GM23338 (cell line): ENCODE measurements around the gene BAZ1B. TPM values are rescaled to one million over a fixed set of nuclear protein-coding genes. Genes with fewer than 3 reads are reported as not detected.

ENCODE experiments used
- ATAC-seq: fragments of 200-7000 bp; cut with Tn5 transposase; 3 replicates; pipeline ENCODE4 v1.9.1; 2020
- DNase-seq: peaks from one replicate; pipeline ENCODE4 v3.0.0-alpha.2; 2015; ENCODE audit warnings: low spot score
- H2AFZ ChIP-seq: fragments of 200-600 bp; sonication (generic); 2 replicates; pipeline ENCODE4 v1.8.0; 2016; ENCODE audit warnings: antibody characterized with exemption, mild to moderate bottlenecking, moderate library complexity
- H3F3A ChIP-seq: fragments of 200-600 bp; sonication (generic); replicated peaks from 2 replicates; pipeline ENCODE4 v1.8.0; 2017; ENCODE audit warnings: antibody characterized with exemption, mixed run types, low read depth
- H3K27ac ChIP-seq: fragments of 200-600 bp; sonication (generic); 2 replicates; pipeline ENCODE4 v1.6.1; 2016; ENCODE audit warnings: low read depth
- H3K27me3 ChIP-seq: fragments of 200-600 bp; sonication (generic); 2 replicates; pipeline ENCODE4 v1.8.0; 2016; ENCODE audit warnings: mild to moderate bottlenecking, mixed run types, moderate library complexity; ENCODE audit not compliant: insufficient read depth
- H3K36me3 ChIP-seq: fragments of 200-600 bp; sonication (generic); 2 replicates; pipeline ENCODE4 v1.8.0; 2016; ENCODE audit warnings: mild to moderate bottlenecking; ENCODE audit not compliant: insufficient read depth
- H3K4me1 ChIP-seq: fragments of 200-600 bp; sonication (generic); 2 replicates; pipeline ENCODE4 v1.8.0; 2016; ENCODE audit warnings: mild to moderate bottlenecking, moderate library complexity; ENCODE audit not compliant: insufficient read depth
- H3K4me2 ChIP-seq: fragments of 200-600 bp; sonication (generic); 2 replicates; pipeline ENCODE4 v1.7.1; 2017; ENCODE audit warnings: mixed run types
- H3K4me3 ChIP-seq: fragments of 200-600 bp; sonication (generic); 2 replicates; pipeline ENCODE4 v1.6.1; 2016; ENCODE audit warnings: mixed run types
- H3K79me2 ChIP-seq: fragments of 200-600 bp; sonication (generic); replicated peaks from 2 replicates; pipeline ENCODE4 v1.8.0; 2017; ENCODE audit warnings: mild to moderate bottlenecking; ENCODE audit not compliant: insufficient read depth
- H3K9me2 ChIP-seq: fragments of 200-600 bp; sonication (generic); 2 replicates; pipeline ENCODE4 v1.8.0; 2017; ENCODE audit not compliant: insufficient read depth
- H4K20me1 ChIP-seq: fragments of 200-600 bp; sonication (generic); replicated peaks from 2 replicates; pipeline ENCODE4 v1.8.0; 2017; ENCODE audit warnings: mild to moderate bottlenecking; ENCODE audit not compliant: insufficient read depth
- H3K27ac Mint-ChIP-seq: 2 replicates; pipeline ENCODE4 v1.8.0; 2020; ENCODE audit warnings: inconsistent platforms, mild to moderate bottlenecking, moderate library complexity, mixed read lengths
- H3K27me3 Mint-ChIP-seq: 3 replicates; pipeline ENCODE4 v1.8.0; 2022; ENCODE audit warnings: low read depth, mild to moderate bottlenecking, moderate library complexity, mixed read lengths, inconsistent platforms; ENCODE audit not compliant: insufficient read depth, poor library complexity
- H3K36me3 Mint-ChIP-seq: 3 replicates; pipeline ENCODE4 v1.8.0; 2021; ENCODE audit warnings: low read depth, mild to moderate bottlenecking, inconsistent platforms, moderate library complexity, mixed read lengths
- H3K4me1 Mint-ChIP-seq: 3 replicates; pipeline ENCODE4 v1.8.0; 2020; ENCODE audit warnings: mild to moderate bottlenecking, inconsistent platforms, mixed read lengths
- H3K4me3 Mint-ChIP-seq: 3 replicates; pipeline ENCODE4 v1.8.0; 2021; ENCODE audit warnings: moderate library complexity, mild to moderate bottlenecking, inconsistent platforms, mixed read lengths
- H3K9me3 Mint-ChIP-seq: 3 replicates; pipeline ENCODE4 v1.8.0; 2020; ENCODE audit warnings: moderate library complexity, mild to moderate bottlenecking, inconsistent platforms, mixed read lengths
- CREB1 ChIP-seq: fragments of 250-450 bp; sonication (Bioruptor Pico); IDR thresholded peaks from 2 replicates; pipeline ENCODE4 v1.5.0; 2020; ENCODE audit warnings: low read depth, mild to moderate bottlenecking, moderate library complexity
- CTCF ChIP-seq, 2 experiments: fragments of 200-600 bp in 1 of 2; sonication (generic) in 1 of 2; conservative IDR thresholded peaks; 2 replicates each; pipeline versions ENCODE4 v1.5.1 to v1.6.1; 2016 to 2017; ENCODE audit warnings: antibody characterized with exemption in 2 of 2, low read depth in 2 of 2, mild to moderate bottlenecking in 2 of 2, moderate library complexity in 1 of 2
- ETS1 ChIP-seq: IDR thresholded peaks from 2 replicates; pipeline ENCODE4 v1.6.1; 2016; ENCODE audit warnings: antibody characterized with exemption
- EZH2 ChIP-seq: fragments of 200-600 bp; sonication (generic); IDR thresholded peaks from one replicate; pipeline ENCODE4 v1.8.0; 2017; ENCODE audit warnings: antibody characterized with exemption, mild to moderate bottlenecking, low read depth; ENCODE audit not compliant: unreplicated experiment
- EZH2phosphoT487 ChIP-seq: fragments of 200-600 bp; sonication (generic); IDR thresholded peaks from one replicate; pipeline ENCODE4 v1.8.1; 2018; ENCODE audit warnings: antibody characterized with exemption; ENCODE audit not compliant: unreplicated experiment
- JUNB ChIP-seq: IDR thresholded peaks from one replicate; pipeline ENCODE4 v1.6.1; 2016; ENCODE audit warnings: antibody characterized with exemption; ENCODE audit not compliant: unreplicated experiment
- NANOG ChIP-seq: IDR thresholded peaks from 2 replicates; pipeline ENCODE4 v1.6.1; 2016; ENCODE audit warnings: antibody characterized with exemption, borderline replicate concordance
- POLR2AphosphoS5 ChIP-seq: IDR thresholded peaks from 2 replicates; pipeline ENCODE4 v1.6.1; 2016; ENCODE audit warnings: antibody characterized with exemption, low read depth
- REST ChIP-seq: IDR thresholded peaks from one replicate; pipeline ENCODE4 v1.6.1; 2018; ENCODE audit warnings: antibody characterized with exemption; ENCODE audit not compliant: unreplicated experiment
- STAT1 ChIP-seq: IDR thresholded peaks from one replicate; pipeline ENCODE4 v1.6.1; 2016; ENCODE audit warnings: antibody characterized with exemption; ENCODE audit not compliant: unreplicated experiment
- ZNF114 ChIP-seq: fragments of 250-450 bp; sonication (Bioruptor Pico); IDR thresholded peaks from 2 replicates; pipeline ENCODE4 v1.5.0; 2020; ENCODE audit warnings: mild to moderate bottlenecking, moderate library complexity
- ZNF331 ChIP-seq: fragments of 250-450 bp; sonication (Bioruptor Pico); IDR thresholded peaks from 2 replicates; pipeline ENCODE4 v1.5.0; 2020; ENCODE audit warnings: low read depth, mild to moderate bottlenecking, moderate library complexity
- ZNF462 ChIP-seq: fragments of 250-450 bp; sonication (Bioruptor Pico); IDR thresholded peaks from 2 replicates; pipeline ENCODE4 v1.5.0; 2020; ENCODE audit warnings: mild to moderate bottlenecking, moderate library complexity
- polyA plus RNA-seq: library from polyadenylated mRNA; unstranded; fragments of >200 nt; fragmentation: Nextera tagmentation; extraction: Ambion mirVana; gene quantifications from 2 replicates; pipeline ENCODE4 v1.2.1, GENCODE V29; 2016
- total RNA-seq: library from RNA; depleted of rRNA; stranded (reverse); fragments of >200 nt; shearing (Covaris generic); gene quantifications from 2 replicates; pipeline ENCODE4 v1.2.3, GENCODE V29; 2014

Gene BAZ1B
- total and polyA plus RNA-seq, 2 experiments from 2014 or later = 40.4 to 70.7 TPM

GRCh38 chr7:73447121-73447733 is 74.9 kb downstream of the BAZ1B start:
- Histone ChIP-seq H3K9me2 (no peaks in the 10 kb centered on the region), H3K4me3 (no peak overlapping the region), H3K79me2 (peaks cover 30% of the 10 kb centered on the region), H3K36me3 (peaks cover 85% of the 10 kb centered on the region), H3K27me3 (no peaks in the 10 kb centered on the region), H3K4me2 (no peak overlapping the region), H2AFZ (no peak overlapping the region), H4K20me1 (peaks cover 27% of the 10 kb centered on the region), H3F3A (peaks cover 13% of the 10 kb centered on the region; the same call in 1 of the 2 replicates), H3K27ac (no peak overlapping the region), H3K4me1 (no peaks in the 10 kb centered on the region)
- no peaks in the 10 kb centered on the region for H3K27me3 Mint-ChIP-seq
- H3K27ac Mint-ChIP-seq = no peak overlapping the region
- no peak for DNase-seq
- no peak overlapping the region for H3K4me3 Mint-ChIP-seq
- H3K4me1 Mint-ChIP-seq = no peaks in the 10 kb centered on the region
- no peaks in the 10 kb centered on the region for H3K9me3 Mint-ChIP-seq
- TF ChIP-seq ETS1 = no peak
- TF ChIP-seq ZNF331 = no peak
- TF ChIP-seq ZNF462 = no peak
- TF ChIP-seq REST = no peak
- no peak for TF ChIP-seq CTCF (conservative IDR thresholded peaks at IDR 0.05; ENCODE audit: low read depth in 2 of 2)
- no peak for TF ChIP-seq CREB1 (CRISPR knock-in tag)
- TF ChIP-seq JUNB = no peak
- TF ChIP-seq NANOG = no peak
- no peak for TF ChIP-seq POLR2AphosphoS5
- no peak for TF ChIP-seq ZNF114 (CRISPR knock-in tag)
- TF ChIP-seq EZH2 = no peak
- TF ChIP-seq STAT1 = no peak
- no peak for TF ChIP-seq EZH2phosphoT487
- no peak for ATAC-seq
- peaks cover 96% of the 10 kb centered on the region for H3K36me3 Mint-ChIP-seq
